ENCODE results near the gene ST6GALNAC6.

Gene ST6GALNAC6

GRCh38 chr9:127862075-127863011 is 37.1 kb downstream of the ST6GALNAC6 start:
- no peak for TF ChIP-seq CTCF (IDR thresholded peaks at IDR 0.05; ENCODE audit: low read depth, low read length)
- H3K4me3 ChIP-seq (ENCODE audit: low read depth, low read length), result no peak overlapping the region
- in situ Hi-C loops (cut with HindIII; ENCODE audit: low sequenced_read_pairs), result no loop called here
- DNase-seq (ENCODE audit: low read depth, low spot score), result no peak

GRCh38 chr9:127860779-127861178 is 38.6 kb downstream of the ST6GALNAC6 start:
- in situ Hi-C loops (cut with HindIII; ENCODE audit: low sequenced_read_pairs), result no loop called here
- DNase-seq (ENCODE audit: low read depth, low spot score), result no peak
- no peak overlapping the region for H3K4me3 ChIP-seq (ENCODE audit: low read depth, low read length)
- TF ChIP-seq CTCF (IDR thresholded peaks at IDR 0.05; ENCODE audit: low read depth, low read length), result no peak

GRCh38 chr9:127860260-127860659 is 39.1 kb downstream of the ST6GALNAC6 start:
- no peak overlapping the region for H3K4me3 ChIP-seq (ENCODE audit: low read depth, low read length)
- TF ChIP-seq CTCF (IDR thresholded peaks at IDR 0.05; ENCODE audit: low read depth, low read length), result no peak
- no peak for DNase-seq (ENCODE audit: low read depth, low spot score)
- in situ Hi-C loops (cut with HindIII; ENCODE audit: low sequenced_read_pairs), result no loop called here

GRCh38 chr9:127858041-127858512 is 41.3 kb downstream of the ST6GALNAC6 start:
- TF ChIP-seq CTCF (IDR thresholded peaks at IDR 0.05; ENCODE audit: low read depth, low read length), result no peak
- DNase-seq (ENCODE audit: low read depth, low spot score), result no peak
- in situ Hi-C loops (cut with HindIII; ENCODE audit: low sequenced_read_pairs), result no loop called here
- H3K4me3 ChIP-seq (ENCODE audit: low read depth, low read length), result no peak overlapping the region

GRCh38 chr9:127857278-127857677 is 42.1 kb downstream of the ST6GALNAC6 start:
- in situ Hi-C loops (cut with HindIII; ENCODE audit: low sequenced_read_pairs), result no loop called here
- no peak for TF ChIP-seq CTCF (IDR thresholded peaks at IDR 0.05; ENCODE audit: low read depth, low read length)
- DNase-seq (ENCODE audit: low read depth, low spot score), result no peak
- no peak overlapping the region for H3K4me3 ChIP-seq (ENCODE audit: low read depth, low read length)

GRCh38 chr9:127856729-127857116 is 42.7 kb downstream of the ST6GALNAC6 start:
- in situ Hi-C loops (cut with HindIII; ENCODE audit: low sequenced_read_pairs), result no loop called here
- H3K4me3 ChIP-seq (ENCODE audit: low read depth, low read length), result no peak overlapping the region
- DNase-seq (ENCODE audit: low read depth, low spot score), result no peak
- no peak for TF ChIP-seq CTCF (IDR thresholded peaks at IDR 0.05; ENCODE audit: low read depth, low read length)
